Nephron (organoid): Measurements from ENCODE around the gene MSRB3.

Source experiments
- H3K27ac Mint-ChIP-seq, 3 experiments: 2 replicates each; pipeline ENCODE4 v1.8.0; 2020; ENCODE audit warnings: mixed read lengths in 3 of 3, mild to moderate bottlenecking in 2 of 3, moderate library complexity in 1 of 3
- H3K27me3 Mint-ChIP-seq: 2 replicates; pipeline ENCODE4 v1.8.0; 2021; ENCODE audit warnings: low read depth, mild to moderate bottlenecking, moderate library complexity, mixed read lengths
- H3K36me3 Mint-ChIP-seq: 2 replicates; pipeline ENCODE4 v1.8.0; 2020; ENCODE audit warnings: low read depth, mixed read lengths
- H3K4me1 Mint-ChIP-seq: 2 replicates; pipeline ENCODE4 v1.8.0; 2020; ENCODE audit warnings: mixed read lengths
- H3K4me3 Mint-ChIP-seq, 3 experiments: 2 replicates each; pipeline ENCODE4 v1.8.0; 2020; ENCODE audit warnings: mild to moderate bottlenecking in 3 of 3, mixed read lengths in 3 of 3, moderate library complexity in 2 of 3
- H3K9me3 Mint-ChIP-seq: 2 replicates; pipeline ENCODE4 v1.8.0; 2020; ENCODE audit warnings: mixed read lengths
- CTCF ChIP-seq, 3 experiments: fragments of 200-600 bp; sonication (generic); IDR thresholded peaks; one replicate each; pipeline ENCODE4 v1.5.0; 2021; ENCODE audit warnings: antibody characterized with exemption in 3 of 3; ENCODE audit not compliant: unreplicated experiment in 3 of 3

The MSRB3 gene

GRCh38 chr12:65302891-65303290 is 24.4 kb downstream of the MSRB3 start:
- H3K4me1 Mint-ChIP-seq: peaks cover 10% of the 10 kb centered on the region
- H3K27ac Mint-ChIP-seq: no peak overlapping the region
- H3K27me3 Mint-ChIP-seq: no peaks in the 10 kb centered on the region
- TF ChIP-seq CTCF (IDR thresholded peaks at IDR 0.05; ENCODE audit: unreplicated experiment in 3 of 3): no peak
- H3K36me3 Mint-ChIP-seq: no peaks in the 10 kb centered on the region
- no peaks in the 10 kb centered on the region for H3K9me3 Mint-ChIP-seq
- no peak overlapping the region for H3K4me3 Mint-ChIP-seq

- H3K27ac Mint-ChIP-seq: peak overlapping the region in 1 of 3 experiments; percentile 23
- no peaks in the 10 kb centered on the region for H3K36me3 Mint-ChIP-seq
- H3K4me1 Mint-ChIP-seq: peaks cover 20% of the 10 kb centered on the region
- TF ChIP-seq CTCF (IDR thresholded peaks at IDR 0.05; ENCODE audit: unreplicated experiment in 3 of 3): no peak
- no peaks in the 10 kb centered on the region for H3K9me3 Mint-ChIP-seq
- H3K4me3 Mint-ChIP-seq: no peak overlapping the region
- no peaks in the 10 kb centered on the region for H3K27me3 Mint-ChIP-seq
Observed at GRCh38 chr12:65305346-65305950, 27.0 kb downstream of the MSRB3 start.

GRCh38 chr12:65306366-65307168 is 28.1 kb downstream of the MSRB3 start:
- peak overlapping the region; percentile 64 to 81 (median 78) for H3K27ac Mint-ChIP-seq
- H3K4me3 Mint-ChIP-seq: peak overlapping the region; percentile 32 to 58 (median 44)
- peaks cover 20% of the 10 kb centered on the region for H3K4me1 Mint-ChIP-seq
- H3K27me3 Mint-ChIP-seq: no peaks in the 10 kb centered on the region
- TF ChIP-seq CTCF (IDR thresholded peaks at IDR 0.05; ENCODE audit: unreplicated experiment in 3 of 3): peak; percentile 44 to 60 (median 60)
- no peaks in the 10 kb centered on the region for H3K9me3 Mint-ChIP-seq
- H3K36me3 Mint-ChIP-seq: no peaks in the 10 kb centered on the region

- peaks cover 20% of the 10 kb centered on the region for H3K4me1 Mint-ChIP-seq
- no peaks in the 10 kb centered on the region for H3K9me3 Mint-ChIP-seq
- no peak overlapping the region for H3K4me3 Mint-ChIP-seq
- H3K27ac Mint-ChIP-seq: peak overlapping the region; percentile 64 to 81 (median 78)
- H3K27me3 Mint-ChIP-seq: no peaks in the 10 kb centered on the region
- TF ChIP-seq CTCF (IDR thresholded peaks at IDR 0.05; ENCODE audit: unreplicated experiment in 3 of 3): no peak
- H3K36me3 Mint-ChIP-seq: no peaks in the 10 kb centered on the region
Observed at GRCh38 chr12:65307169-65307501, 28.7 kb downstream of the MSRB3 start.

- TF ChIP-seq CTCF (IDR thresholded peaks at IDR 0.05; ENCODE audit: unreplicated experiment in 3 of 3): no peak
- Mint-ChIP-seq H3K4me1 (peaks cover 20% of the 10 kb centered on the region), H3K36me3 (no peaks in the 10 kb centered on the region), H3K9me3 (no peaks in the 10 kb centered on the region), H3K4me3 (no peak overlapping the region), H3K27me3 (no peaks in the 10 kb centered on the region), H3K27ac (peak overlapping the region; percentile 85 to 92 (median 87))
Observed at GRCh38 chr12:65308006-65308405, 29.5 kb downstream of the MSRB3 start.
